ENCODE results near the gene EIF3C.
"Not testable (repeated sequence)": the region's sequence is repeated elsewhere in the genome, so short reads cannot be mapped to it uniquely, and the experiment has no call there.

Gene EIF3C

GRCh38 chr16:28750469-28751067, 39.3 kb downstream of the EIF3C start:
- not testable (repeated sequence) for DNase-seq (ENCODE audit: low spot score)

DNA sequence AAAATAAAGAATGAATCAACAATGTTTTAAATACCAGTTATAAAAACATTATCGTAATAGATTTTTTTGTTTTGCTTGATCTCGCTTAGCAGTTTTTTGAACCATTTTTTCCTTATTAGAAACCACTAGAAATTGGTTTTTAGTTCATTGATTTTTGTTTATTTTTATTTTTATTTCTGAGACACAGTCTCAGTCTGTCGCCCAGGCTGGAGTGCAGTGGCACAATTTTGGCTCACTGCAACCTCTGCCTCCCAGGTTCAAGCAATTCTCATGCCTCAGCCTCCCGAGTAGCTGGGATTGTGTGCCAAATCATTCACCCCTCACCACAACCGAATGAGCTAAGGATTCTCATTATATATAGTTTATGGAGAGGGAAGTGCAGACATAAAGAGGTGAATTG, 40.2 kb downstream of the EIF3C start, which contains the start of gene NPIPB9:
Gene NPIPB9 (plus strand): TSS at position 301 of the 400 bp plus-strand sequence.
- DNase-seq (ENCODE audit: low spot score): not testable (repeated sequence)

DNA sequence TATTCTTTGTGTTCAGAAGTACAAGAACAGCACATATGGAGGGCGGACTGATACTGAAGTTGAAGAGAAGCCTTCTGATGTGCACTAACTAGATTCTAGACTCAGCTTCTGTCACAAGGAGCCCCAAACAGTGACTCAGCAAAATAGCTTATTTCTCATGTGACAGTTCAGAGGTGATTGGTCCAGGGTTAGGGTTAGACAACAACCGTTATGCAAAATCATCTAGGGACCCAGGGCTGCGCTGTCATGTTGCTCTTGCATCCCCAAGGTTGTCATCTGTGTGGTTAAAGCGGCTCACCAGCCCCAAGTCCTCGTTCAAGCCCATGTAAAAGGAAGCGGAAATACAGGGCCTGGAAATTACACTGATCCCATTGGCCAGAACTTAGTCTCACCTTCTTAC, 70.4 kb downstream of the EIF3C start:
- DNase-seq (ENCODE audit: low spot score): not testable (repeated sequence)

DNA sequence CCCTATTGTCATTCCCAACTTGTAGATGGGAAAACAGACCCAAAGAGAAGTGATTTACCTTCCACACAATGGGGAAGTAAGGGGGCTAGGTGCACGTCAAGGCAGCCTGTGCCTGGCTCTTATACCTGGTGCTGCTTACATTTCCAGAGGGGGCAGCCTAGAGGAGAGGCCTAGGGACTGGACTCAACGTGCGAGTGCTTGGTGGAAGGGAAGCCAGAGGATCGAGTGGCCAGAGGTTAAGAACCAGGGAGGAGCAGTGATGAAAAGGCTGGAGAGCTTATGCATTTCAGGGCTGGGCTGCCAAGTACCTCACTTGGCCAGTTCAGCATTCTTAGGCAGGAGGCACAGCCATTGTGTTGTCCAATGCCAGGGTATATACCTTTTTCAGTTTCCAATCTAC, 71.1 kb downstream of the EIF3C start:
- not testable (repeated sequence) for DNase-seq (ENCODE audit: low spot score)
